ENCODE measurements around the gene RUNX1. TPM values are rescaled to one million over a fixed set of nuclear protein-coding genes. Genes with fewer than 3 reads are reported as not detected.

Gene RUNX1
- total and polyA plus RNA-seq, 10 of the 15 experiments (the other 5 are each of a cell fraction or from before 2014, with no cell fraction given), result 0.90 to 15.2 (median 4.1) TPM

- H3K36me3 ChIP-seq (ENCODE audit: control insufficient read depth in 2 of 2, insufficient read depth in 2 of 2, low read length in 1 of 2), result no peaks in the 10 kb centered on the region
- FAIRE-seq (no peak), DNase-seq (ENCODE audit: low read depth, low spot score) (no peak), ATAC-seq (no peak)
- no peaks in the 10 kb centered on the region for H3K79me2 ChIP-seq (ENCODE audit: control insufficient read depth, insufficient read depth, low read length)
- H3K9me3 ChIP-seq (replicated peaks; ENCODE audit: control insufficient read depth, insufficient read depth, low read length), result no peaks in the 10 kb centered on the region
- H3K27ac ChIP-seq (ENCODE audit: control insufficient read depth, insufficient read depth), result no peak overlapping the region
- WGBS (ENCODE audit: insufficient coverage, insufficient replicate concordance, low lambda C conversion rate, missing lambda C conversion rate), result 29% methylated on average over 3 of the region's 3 CpGs
- SMC1A ChIA-PET (ENCODE audit: uncharacterized antibody, unreplicated experiment), result no interaction called here
- H2AFZ ChIP-seq (ENCODE audit: control insufficient read depth, low read depth, low read length), result no peak overlapping the region
- RAD21 ChIA-PET (ENCODE audit: unreplicated experiment), result no interaction called here
- in situ Hi-C loops (cut with MboI), result no loop called here
- H4K20me1 ChIP-seq (ENCODE audit: control insufficient read depth, insufficient read depth), result no peaks in the 10 kb centered on the region
- CTCF ChIA-PET, result no interaction called here
- peaks cover 0 to 2% of the 10 kb centered on the region in 2 experiments; a peak in 1 of 4 replicates for H3K27me3 ChIP-seq (replicated peaks in 1 of 2; ENCODE audit: control insufficient read depth in 2 of 2, insufficient read depth in 2 of 2, low read length in 1 of 2)
- POLR2A ChIA-PET, result no interaction called here
- intact Hi-C loops (cut with micrococcal nuclease; ENCODE audit: unreplicated experiment), result no loop called here
- TF ChIP-seq IRF4 (IDR thresholded peaks at IDR 0.05; ENCODE audit: low read depth, low read length) (no peak), SPI1 (IDR thresholded peaks at IDR 0.05; ENCODE audit: borderline replicate concordance, insufficient read depth, low read depth, low read length) (no peak), IKZF1 (conservative IDR thresholded peaks at IDR 0.05) (no peak), RAD21 (IDR thresholded peaks at IDR 0.05; ENCODE audit: insufficient read depth, low read depth, low read length) (no peak), ZNF384 (IDR thresholded peaks at IDR 0.05; ENCODE audit: borderline replicate concordance, low read depth, low read length) (no peak), NRF1 (conservative IDR thresholded peaks at IDR 0.05; ENCODE audit: low read depth, low read length) (no peak)
- no TSS peak for BruUV-seq (replicated peaks)
- no peak overlapping the region for H3K4me2 ChIP-seq (ENCODE audit: control insufficient read depth, insufficient read depth)
- peaks cover 5% of the 10 kb centered on the region for H3K4me1 ChIP-seq (ENCODE audit: control insufficient read depth, insufficient read depth, low read length)
- H3K9ac ChIP-seq (ENCODE audit: control insufficient read depth, insufficient read depth, low read length), result no peak overlapping the region
- H3K4me3 ChIP-seq, result no peak overlapping the region
These were observed 118.1 kb downstream of the RUNX1 start for GRCh38 chr21:34930971-34931370.

- H4K20me1 ChIP-seq (ENCODE audit: control insufficient read depth, insufficient read depth), result no peaks in the 10 kb centered on the region
- in situ Hi-C loops (cut with MboI), result loop anchor here (10.0 kb wide), 1 partner anchor 64 kb away; no protein-coding TSS in a partner anchor
- H3K27me3 ChIP-seq (replicated peaks in 1 of 2; ENCODE audit: control insufficient read depth in 2 of 2, insufficient read depth in 2 of 2, low read length in 1 of 2), result peaks cover 0 to 2% of the 10 kb centered on the region in 2 experiments; a peak in 1 of 4 replicates
- no peak overlapping the region for H3K4me3 ChIP-seq
- peaks cover 3% of the 10 kb centered on the region for H3K4me1 ChIP-seq (ENCODE audit: control insufficient read depth, insufficient read depth, low read length)
- no peak overlapping the region for H3K9ac ChIP-seq (ENCODE audit: control insufficient read depth, insufficient read depth, low read length)
- no peaks in the 10 kb centered on the region for H3K36me3 ChIP-seq (ENCODE audit: control insufficient read depth in 2 of 2, insufficient read depth in 2 of 2, low read length in 1 of 2)
- ChIA-PET POLR2A (interaction anchor here (0.6 kb wide), 1 partner anchor 95 kb away, joined by 3 read pairs; no protein-coding TSS in a partner anchor), CTCF (interaction anchor here (1.6 kb wide), 1 partner anchor 911 kb away, joined by 4 read pairs; no protein-coding TSS in a partner anchor), SMC1A (ENCODE audit: uncharacterized antibody, unreplicated experiment) (interaction anchor here (0.6 kb wide), 1 partner anchor 41 kb away, joined by 3 read pairs; no protein-coding TSS in a partner anchor), RAD21 (ENCODE audit: unreplicated experiment) (no interaction called here)
- no peak for DNase-seq (ENCODE audit: low read depth, low spot score)
- TF ChIP-seq RUNX3 (IDR thresholded peaks at IDR 0.05; ENCODE audit: low read length), result peak; percentile 37
- TF ChIP-seq MTA2 (IDR thresholded peaks at IDR 0.05; ENCODE audit: low read depth), result no peak
- no peak for ATAC-seq
- H3K9me3 ChIP-seq (replicated peaks; ENCODE audit: control insufficient read depth, insufficient read depth, low read length), result no peaks in the 10 kb centered on the region
- FAIRE-seq, result no peak
- no peak overlapping the region for H3K27ac ChIP-seq (ENCODE audit: control insufficient read depth, insufficient read depth)
- H3K79me2 ChIP-seq (ENCODE audit: control insufficient read depth, insufficient read depth, low read length), result no peaks in the 10 kb centered on the region
- intact Hi-C loops (cut with micrococcal nuclease; ENCODE audit: unreplicated experiment), result no loop called here
- no peak overlapping the region for H3K4me2 ChIP-seq (ENCODE audit: control insufficient read depth, insufficient read depth)
- no TSS peak for BruUV-seq (replicated peaks)
- no peak overlapping the region for H2AFZ ChIP-seq (ENCODE audit: control insufficient read depth, low read depth, low read length)
- 58% methylated on average over 4 of the region's 4 CpGs for WGBS (ENCODE audit: insufficient coverage, insufficient replicate concordance, low lambda C conversion rate, missing lambda C conversion rate)
These were observed 120.5 kb downstream of the RUNX1 start for GRCh38 chr21:34928637-34929036.

Measured in GM12878 (cell line).